ENCODE results near the gene GPR180. TPM values are rescaled to one million over a fixed set of nuclear protein-coding genes. Genes with fewer than 3 reads are reported as not detected.

GPR180 gene
- polyA plus RNA-seq, 3 donors: 1.0 to 1.1 (median 1.0) TPM

- no peaks in the 10 kb centered on the region for H3K4me1 Mint-ChIP-seq
- no peaks in the 10 kb centered on the region for H4K20me1 ChIP-seq (ENCODE audit: insufficient read depth, low read length)
- no peaks in the 10 kb centered on the region for H3K4me1 ChIP-seq (ENCODE audit: control insufficient read depth in 1 of 2, insufficient read depth in 2 of 2, low read length in 2 of 2)
- no peaks in the 10 kb centered on the region for H3K36me3 ChIP-seq (replicated peaks in 1 of 2; ENCODE audit: control insufficient read depth in 1 of 2, insufficient read depth in 2 of 2, low read length in 2 of 2)
- WGBS (ENCODE audit: insufficient coverage): no CpG with 5 or more reads among the region's 2 CpGs
- no peak overlapping the region for H3K9ac ChIP-seq (ENCODE audit: insufficient read depth, low read length, poor library complexity, severe bottlenecking)
- intact Hi-C loops (cut with micrococcal nuclease): no loop called here
- no peak overlapping the region for H3K4me3 Mint-ChIP-seq
- no peaks in the 10 kb centered on the region for H3K27me3 ChIP-seq (ENCODE audit: control insufficient read depth in 2 of 2, insufficient read depth in 2 of 2, low read length in 2 of 2)
- H3K4me3 ChIP-seq (replicated peaks in 1 of 3; ENCODE audit: low read depth in 2 of 3, low read length in 3 of 3): no peak overlapping the region
- no peak overlapping the region for H2AFZ ChIP-seq (ENCODE audit: insufficient read depth, low read depth, low read length, poor library complexity, severe bottlenecking)
- no peaks in the 10 kb centered on the region for H3K79me2 ChIP-seq (ENCODE audit: insufficient read depth, low read length)
- H3K9me3 Mint-ChIP-seq: peaks cover 0 to 4% (median 0%) of the 10 kb centered on the region in 7 donors
- DNase-seq: no peak
- no peak overlapping the region for H3K27ac ChIP-seq (ENCODE audit: low read depth in 1 of 2, low read length in 2 of 2)
- H3K36me3 Mint-ChIP-seq: no peaks in the 10 kb centered on the region
- H3K27me3 Mint-ChIP-seq (ENCODE audit: low read depth in 3 of 3): peaks cover 9 to 17% (median 16%) of the 10 kb centered on the region in 3 donors
- no peaks in the 10 kb centered on the region for H3K9me3 ChIP-seq (replicated peaks in 1 of 2; ENCODE audit: control insufficient read depth in 1 of 2, insufficient read depth in 1 of 2, low read length in 2 of 2)
- TF ChIP-seq CTCF (IDR thresholded peaks at IDR 0.05): no peak
- H3K27ac Mint-ChIP-seq: no peak overlapping the region
- no peak overlapping the region for H3K4me2 ChIP-seq (replicated peaks; ENCODE audit: extremely low read depth, low read length, poor library complexity, severe bottlenecking)
Observed at GRCh38 chr13:94682229-94682628, 80.6 kb downstream of the GPR180 start.

- no peaks in the 10 kb centered on the region for H3K9me3 ChIP-seq (replicated peaks in 1 of 2; ENCODE audit: control insufficient read depth in 1 of 2, insufficient read depth in 1 of 2, low read length in 2 of 2)
- Mint-ChIP-seq H3K27me3 (ENCODE audit: low read depth in 3 of 3) (peaks cover 2 to 16% (median 15%) of the 10 kb centered on the region in 3 donors), H3K4me3 (no peak overlapping the region), H3K36me3 (no peaks in the 10 kb centered on the region), H3K27ac (no peak overlapping the region), H3K9me3 (peaks cover 0 to 2% (median 0%) of the 10 kb centered on the region in 7 donors), H3K4me1 (no peaks in the 10 kb centered on the region)
- H2AFZ ChIP-seq (ENCODE audit: insufficient read depth, low read depth, low read length, poor library complexity, severe bottlenecking): no peak overlapping the region
- 94% methylated on average over 2 of the region's 5 CpGs for WGBS (ENCODE audit: insufficient coverage)
- H3K4me1 ChIP-seq (ENCODE audit: control insufficient read depth in 1 of 2, insufficient read depth in 2 of 2, low read length in 2 of 2): no peaks in the 10 kb centered on the region
- intact Hi-C loops (cut with micrococcal nuclease): no loop called here
- no peak overlapping the region for H3K9ac ChIP-seq (ENCODE audit: insufficient read depth, low read length, poor library complexity, severe bottlenecking)
- H3K27ac ChIP-seq (ENCODE audit: low read depth in 1 of 2, low read length in 2 of 2): no peak overlapping the region
- no peaks in the 10 kb centered on the region for H4K20me1 ChIP-seq (ENCODE audit: insufficient read depth, low read length)
- no peak for TF ChIP-seq CTCF (IDR thresholded peaks at IDR 0.05)
- H3K79me2 ChIP-seq (ENCODE audit: insufficient read depth, low read length): no peaks in the 10 kb centered on the region
- no peak overlapping the region for H3K4me3 ChIP-seq (replicated peaks in 1 of 3; ENCODE audit: low read depth in 2 of 3, low read length in 3 of 3)
- DNase-seq: no peak
- no peaks in the 10 kb centered on the region for H3K36me3 ChIP-seq (replicated peaks in 1 of 2; ENCODE audit: control insufficient read depth in 1 of 2, insufficient read depth in 2 of 2, low read length in 2 of 2)
- no peaks in the 10 kb centered on the region for H3K27me3 ChIP-seq (ENCODE audit: control insufficient read depth in 2 of 2, insufficient read depth in 2 of 2, low read length in 2 of 2)
- no peak overlapping the region for H3K4me2 ChIP-seq (replicated peaks; ENCODE audit: extremely low read depth, low read length, poor library complexity, severe bottlenecking)
Observed at GRCh38 chr13:94683409-94683808, 81.8 kb downstream of the GPR180 start.

Small RNA genes lying within 50 kb of the gene (small RNA-seq; reads per million reads assigned to genes)
- gene RNA5SP36 (ENCODE audit: insufficient read length, low read depth): 0.94 reads per million

Other genes with a start within 250 kb of the GPR180 start
- gene DCT, start 122.2 kb upstream of the GPR180 start, polyA plus RNA-seq: not detected
- 1 to 10 TPM; 5.2 to 6.8 (median 5.6) TPM for gene TGDS, start 5.7 kb upstream of the GPR180 start, polyA plus RNA-seq
- gene SOX21, start 110.7 kb downstream of the GPR180 start, polyA plus RNA-seq: not detected

All from CD14-positive monocyte (primary cell).